Trophoblast cell (in vitro differentiated cells and primary cell): ENCODE data around the gene GARIN5A.
A peak's percentile ranks its signal among the peaks of the same experiment; 100 is the strongest.

Experiments
- DNase-seq, 2 donors: peaks; one replicate each; pipeline ENCODE4 v3.0.0-alpha.2; 2016
- H2AFZ ChIP-seq: 2 replicates; pipeline ENCODE4 v1.6.1; 2013; ENCODE audit warnings: low read length, moderate library complexity, mild to moderate bottlenecking; ENCODE audit not compliant: insufficient read depth, poor library complexity
- H2AK5ac ChIP-seq: 2 replicates; pipeline ENCODE4 v1.6.1; 2013; ENCODE audit warnings: mild to moderate bottlenecking, low read length
- H2BK120ac ChIP-seq: 2 replicates; pipeline ENCODE4 v1.6.1; 2013; ENCODE audit warnings: low read length, mild to moderate bottlenecking, moderate library complexity; ENCODE audit not compliant: insufficient read depth, poor library complexity
- H2BK12ac ChIP-seq: 2 replicates; pipeline ENCODE4 v1.6.1; 2013; ENCODE audit warnings: mild to moderate bottlenecking, low read length, moderate library complexity
- H2BK5ac ChIP-seq: 2 replicates; pipeline ENCODE4 v1.6.1; 2013; ENCODE audit warnings: low read length, low read depth, moderate library complexity, mild to moderate bottlenecking; ENCODE audit not compliant: poor library complexity
- H3K14ac ChIP-seq: 2 replicates; pipeline ENCODE4 v1.6.1; 2013; ENCODE audit warnings: mild to moderate bottlenecking, low read length
- H3K18ac ChIP-seq: 2 replicates; pipeline ENCODE4 v1.6.1; 2013; ENCODE audit warnings: mild to moderate bottlenecking, low read length
- H3K23ac ChIP-seq: 2 replicates; pipeline ENCODE4 v1.6.1; 2013; ENCODE audit warnings: low read length
- H3K27ac ChIP-seq: 2 replicates; pipeline ENCODE4 v1.5.1; 2013; ENCODE audit warnings: low read depth, mild to moderate bottlenecking, inconsistent platforms, low read length, moderate library complexity
- H3K27me3 ChIP-seq: 2 replicates; pipeline ENCODE4 v1.6.1; 2013; ENCODE audit warnings: inconsistent platforms, mild to moderate bottlenecking, low read length, moderate library complexity; ENCODE audit not compliant: insufficient read depth
- H3K36me3 ChIP-seq, 2 experiments: 1 replicate in 1 of 2; 2 replicates in 1 of 2; pipeline ENCODE4 v1.6.1; 2013; ENCODE audit warnings: low read length in 2 of 2, mild to moderate bottlenecking in 2 of 2, moderate library complexity in 1 of 2; ENCODE audit not compliant: insufficient read depth in 2 of 2, control insufficient read depth in 1 of 2
- H3K4ac ChIP-seq: 2 replicates; pipeline ENCODE4 v1.6.1; 2013; ENCODE audit warnings: low read depth, mild to moderate bottlenecking, low read length, moderate library complexity
- H3K4me1 ChIP-seq, 2 experiments: 1 replicate in 1 of 2; 2 replicates in 1 of 2; pipeline ENCODE4 v1.6.1; 2013; ENCODE audit warnings: low read length in 2 of 2, mild to moderate bottlenecking in 2 of 2, moderate library complexity in 1 of 2; ENCODE audit not compliant: insufficient read depth in 2 of 2, control insufficient read depth in 1 of 2
- H3K4me2 ChIP-seq: 2 replicates; pipeline ENCODE4 v1.6.1; 2013; ENCODE audit warnings: inconsistent platforms, mild to moderate bottlenecking, low read length, moderate library complexity
- H3K4me3 ChIP-seq: 2 replicates; pipeline ENCODE4 v1.5.1; 2013; ENCODE audit warnings: mild to moderate bottlenecking, low read depth, low read length, inconsistent platforms
- H3K79me1 ChIP-seq: one replicate; pipeline ENCODE4 v1.6.1; 2013; ENCODE audit warnings: low read length
- H3K79me2 ChIP-seq: 2 replicates; pipeline ENCODE4 v1.6.1; 2013; ENCODE audit warnings: low read length, mild to moderate bottlenecking; ENCODE audit not compliant: control insufficient read depth, insufficient read depth, poor library complexity
- H3K9ac ChIP-seq: 2 replicates; pipeline ENCODE4 v1.6.1; 2013; ENCODE audit warnings: mild to moderate bottlenecking, low read length
- H3K9me3 ChIP-seq: 2 replicates; pipeline ENCODE4 v1.6.1; 2013; ENCODE audit warnings: low read depth, mild to moderate bottlenecking, control low read depth, inconsistent platforms, low read length; ENCODE audit not compliant: insufficient read depth
- H4K12ac ChIP-seq: 2 replicates; pipeline ENCODE4 v1.6.1; 2013; ENCODE audit warnings: low read depth, mild to moderate bottlenecking, low read length, moderate library complexity
- H4K8ac ChIP-seq: 2 replicates; pipeline ENCODE4 v1.6.1; 2013; ENCODE audit warnings: low read depth, mild to moderate bottlenecking, low read length, moderate library complexity
- H4K91ac ChIP-seq: one replicate; pipeline ENCODE4 v1.6.1; 2013; ENCODE audit warnings: low read depth, mild to moderate bottlenecking, low read length, moderate library complexity
- WGBS: extraction: QIAGEN DNeasy Blood & Tissue Kit; methylation state at CpG from one replicate; pipeline ENCODE4 v1.1.7; 2013; ENCODE audit warnings: missing lambda C conversion rate; ENCODE audit not compliant: insufficient read length, insufficient coverage; ENCODE audit errors: extremely low coverage; 5-methylcytosine and 5-hydroxymethylcytosine counted together

The GARIN5A gene

DNA sequence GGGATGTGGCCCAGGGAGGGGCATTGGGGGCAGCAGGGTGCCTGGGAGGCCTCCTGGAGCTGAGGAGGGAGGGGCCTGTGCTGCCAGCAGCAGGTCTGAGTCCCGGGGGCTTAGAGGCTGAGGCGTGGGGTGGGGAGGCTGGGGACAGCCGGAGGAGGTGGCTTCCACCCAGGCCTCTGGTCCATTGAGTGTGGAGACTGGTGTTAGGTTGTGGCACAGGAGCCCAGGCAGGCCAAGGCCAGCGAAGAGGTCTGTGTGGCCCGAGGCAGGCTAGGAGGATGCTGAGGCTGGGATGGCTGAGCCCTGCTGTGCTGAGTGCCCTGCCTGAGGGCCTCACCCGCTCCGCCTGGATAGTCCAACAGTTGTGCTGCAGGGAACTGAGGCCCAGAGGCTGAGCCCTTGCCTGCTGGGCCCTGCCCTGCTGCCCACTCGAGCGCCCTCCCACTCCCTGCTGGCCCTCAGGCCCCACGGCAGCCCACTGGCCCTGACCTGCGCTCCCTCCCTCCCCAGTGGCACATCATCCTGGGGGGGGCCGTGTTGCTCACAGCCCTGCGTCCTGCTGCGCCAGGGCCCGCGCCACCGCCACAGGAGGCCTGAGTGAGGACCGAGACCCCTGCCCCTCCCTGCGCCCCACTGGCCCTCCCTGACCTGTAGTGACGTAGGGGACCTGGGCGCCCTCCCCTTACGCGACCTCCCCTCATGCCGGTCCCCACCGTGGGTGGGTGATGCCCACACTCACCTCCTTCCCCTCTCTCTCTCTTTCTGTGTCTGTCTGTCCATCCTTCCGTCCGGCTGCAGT is 4.9 kb upstream of the GARIN5A start:
- Histone ChIP-seq H3K79me1 (peaks cover under 1% of the 10 kb centered on the region), H3K79me2 (peaks cover 3% of the 10 kb centered on the region), H2AFZ (no peak overlapping the region), H3K4me3 (no peak overlapping the region), H4K91ac (no peak overlapping the region), H3K27me3 (no peaks in the 10 kb centered on the region), H2BK12ac (no peak overlapping the region), H3K4me2 (no peak overlapping the region), H2BK5ac (no peak overlapping the region), H3K9ac (no peak overlapping the region), H2AK5ac (no peak overlapping the region), H3K4me1 (peaks cover 3 to 8% of the 10 kb centered on the region in 2 experiments), H3K18ac (no peak overlapping the region), H3K23ac (no peak overlapping the region), H3K36me3 (peaks cover 49 to 56% of the 10 kb centered on the region in 2 experiments), H4K12ac (no peak overlapping the region), H3K9me3 (peaks cover 2% of the 10 kb centered on the region), H4K8ac (no peak overlapping the region), H2BK120ac (no peak overlapping the region), H3K4ac (no peak overlapping the region), H3K27ac (no peak overlapping the region), H3K14ac (no peak overlapping the region)
- no CpG with 5 or more reads among the region's 27 CpGs for WGBS
- no peak for DNase-seq

DNA sequence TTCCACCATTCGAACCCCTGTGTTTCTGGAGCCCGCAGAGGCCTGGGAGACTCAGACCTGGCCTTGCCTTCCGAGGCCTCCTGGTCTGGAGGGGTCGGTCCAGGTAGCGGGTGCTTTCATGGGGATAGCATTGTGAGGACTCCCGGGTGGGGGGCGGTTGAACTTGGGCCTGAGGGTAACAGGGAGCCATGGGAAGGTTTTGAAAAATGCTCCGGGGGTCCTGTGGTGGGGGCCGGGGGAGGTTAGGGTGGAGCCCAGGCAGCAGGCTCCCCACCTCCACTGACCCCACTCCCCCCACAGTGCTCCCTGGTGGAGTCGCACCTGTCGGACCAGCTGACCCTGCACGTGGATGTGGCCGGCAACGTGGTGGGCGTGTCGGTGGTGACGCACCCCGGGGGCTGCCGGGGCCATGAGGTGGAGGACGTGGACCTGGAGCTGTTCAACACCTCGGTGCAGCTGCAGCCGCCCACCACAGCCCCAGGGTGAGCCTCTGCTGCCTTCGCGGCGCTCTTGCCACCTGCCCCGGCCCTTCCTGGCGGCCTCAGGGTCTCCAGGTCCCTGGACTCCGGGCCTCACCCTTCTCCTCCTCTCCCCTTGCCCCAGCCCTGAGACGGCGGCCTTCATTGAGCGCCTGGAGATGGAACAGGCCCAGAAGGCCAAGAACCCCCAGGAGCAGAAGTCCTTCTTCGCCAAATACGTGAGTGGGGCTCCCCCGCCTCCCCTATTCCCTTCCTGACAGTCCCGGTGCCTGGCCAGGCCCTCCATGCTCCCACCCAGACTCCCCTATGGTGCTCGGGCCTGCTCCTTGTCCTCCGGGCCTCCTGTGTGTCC is 3.8 kb upstream of the GARIN5A start:
- peaks cover 49 to 53% of the 10 kb centered on the region in 2 experiments for H3K36me3 ChIP-seq

DNA sequence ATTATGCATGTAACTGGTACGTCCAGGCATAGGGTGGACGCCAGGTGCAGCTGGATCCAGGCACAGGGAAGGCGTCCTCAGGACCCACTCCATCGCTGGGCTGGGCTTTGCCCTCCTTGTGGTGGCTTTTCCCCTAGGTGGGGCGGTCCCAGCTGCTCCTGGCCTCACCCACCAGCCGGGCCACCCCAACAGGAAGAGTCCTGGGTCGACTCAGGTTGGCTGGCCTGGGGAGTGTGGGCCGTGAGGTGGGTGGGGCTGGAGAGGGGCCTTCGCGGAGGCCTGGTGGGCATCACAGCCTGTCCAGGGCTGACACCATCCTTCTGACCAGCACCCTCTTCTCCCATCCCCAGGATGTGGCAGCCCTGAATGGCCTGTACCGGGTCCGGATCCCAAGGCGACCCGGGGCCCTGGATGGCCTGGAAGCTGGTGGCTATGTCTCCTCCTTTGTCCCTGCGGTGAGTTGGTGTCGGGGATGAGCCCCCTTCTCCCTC is 3.2 kb upstream of the GARIN5A start:
- Histone ChIP-seq H3K79me1 (peaks cover 3% of the 10 kb centered on the region), H2BK120ac (no peak overlapping the region), H3K4me3 (no peak overlapping the region), H4K12ac (no peak overlapping the region), H3K4me1 (peaks cover 3 to 13% of the 10 kb centered on the region in 2 experiments), H2BK12ac (no peak overlapping the region), H2AK5ac (no peak overlapping the region), H3K36me3 (peaks cover 49 to 53% of the 10 kb centered on the region in 2 experiments), H3K4ac (no peak overlapping the region), H3K4me2 (no peak overlapping the region), H3K18ac (no peak overlapping the region), H3K27me3 (no peaks in the 10 kb centered on the region), H3K27ac (no peak overlapping the region), H3K9me3 (peaks cover 4% of the 10 kb centered on the region), H2BK5ac (no peak overlapping the region), H4K8ac (no peak overlapping the region), H3K79me2 (peaks cover 5% of the 10 kb centered on the region), H3K9ac (no peak overlapping the region), H4K91ac (no peak overlapping the region), H3K14ac (no peak overlapping the region), H2AFZ (no peak overlapping the region), H3K23ac (no peak overlapping the region)
- no peak for DNase-seq
- WGBS = no CpG with 5 or more reads among the region's 16 CpGs

More for the DNA sequence above, 3.8 kb upstream of the GARIN5A start:
- no CpG with 5 or more reads among the region's 37 CpGs for WGBS
- DNase-seq = no peak
- Histone ChIP-seq H3K79me2 (peaks cover 5% of the 10 kb centered on the region), H3K27me3 (no peaks in the 10 kb centered on the region), H3K9me3 (peaks cover 4% of the 10 kb centered on the region), H3K4me2 (no peak overlapping the region), H3K18ac (no peak overlapping the region), H3K4me1 (peaks cover 3 to 13% of the 10 kb centered on the region in 2 experiments), H4K12ac (no peak overlapping the region), H3K79me1 (peaks cover 3% of the 10 kb centered on the region), H4K8ac (no peak overlapping the region), H2BK5ac (no peak overlapping the region), H4K91ac (no peak overlapping the region), H3K9ac (no peak overlapping the region), H3K4me3 (no peak overlapping the region), H2AFZ (no peak overlapping the region), H3K23ac (no peak overlapping the region), H2BK12ac (no peak overlapping the region), H3K4ac (no peak overlapping the region), H2BK120ac (no peak overlapping the region), H3K27ac (no peak overlapping the region), H3K14ac (no peak overlapping the region), H2AK5ac (no peak overlapping the region)

DNA sequence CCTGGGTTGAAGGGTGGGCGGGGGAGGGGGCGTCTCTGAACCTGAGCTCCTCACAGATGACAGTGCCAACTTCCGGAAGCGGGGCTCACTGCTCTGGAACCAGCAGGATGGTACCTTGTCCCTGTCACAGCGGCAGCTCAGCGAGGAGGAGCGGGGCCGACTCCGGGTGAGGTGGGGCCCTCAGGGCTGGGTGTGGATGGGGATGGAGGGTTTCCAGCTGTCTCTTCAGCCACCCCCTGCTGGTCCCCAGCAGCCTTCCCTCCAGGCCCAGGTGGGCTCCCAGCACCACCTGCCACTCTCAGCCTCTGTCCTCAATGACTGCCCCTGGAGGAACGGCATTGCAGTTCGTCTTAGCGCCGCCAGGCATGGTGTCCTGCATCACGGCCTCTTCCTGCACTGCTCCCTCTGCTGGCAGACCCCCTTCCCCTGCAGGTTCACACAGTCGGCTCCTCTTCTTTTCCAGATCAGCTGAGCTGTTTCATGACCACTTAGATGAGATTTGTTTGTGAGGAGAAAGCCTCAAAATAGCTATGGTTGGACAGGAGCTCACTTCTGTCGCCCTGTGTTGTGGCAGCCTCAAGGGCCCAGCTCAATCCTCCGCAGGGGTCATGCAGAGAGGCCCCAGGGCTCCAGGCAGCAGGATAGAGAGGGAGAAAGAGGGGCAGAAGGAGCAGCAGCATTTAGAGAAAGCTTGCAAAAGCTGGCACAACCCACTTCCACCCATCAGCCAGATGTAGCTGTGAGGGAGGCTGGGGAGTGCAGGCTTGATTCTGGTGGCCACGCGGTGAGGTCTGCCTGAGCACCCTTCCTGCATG is 2.5 kb upstream of the GARIN5A start:
- peak; percentile 25 to 47 for DNase-seq

More for the DNA sequence above, 2.5 kb upstream of the GARIN5A start:
- peaks cover 5% of the 10 kb centered on the region for H3K79me2 ChIP-seq
- H3K27me3 ChIP-seq = no peaks in the 10 kb centered on the region
- H3K36me3 ChIP-seq = peaks cover 49 to 53% of the 10 kb centered on the region in 2 experiments
- no peak overlapping the region for H2BK12ac ChIP-seq
- H4K91ac ChIP-seq = no peak overlapping the region
- H3K18ac ChIP-seq = no peak overlapping the region
- no peak overlapping the region for H3K9ac ChIP-seq
- H2AFZ ChIP-seq = no peak overlapping the region
- H3K14ac ChIP-seq = no peak overlapping the region
- H3K27ac ChIP-seq = no peak overlapping the region
- no peak overlapping the region for H2AK5ac ChIP-seq
- no peak overlapping the region for H4K8ac ChIP-seq
- H4K12ac ChIP-seq = no peak overlapping the region
- no peak overlapping the region for H2BK5ac ChIP-seq
- H3K79me1 ChIP-seq = peaks cover 3% of the 10 kb centered on the region
- H3K9me3 ChIP-seq = peaks cover 4% of the 10 kb centered on the region
- H3K4me1 ChIP-seq = peaks cover 3 to 13% of the 10 kb centered on the region in 2 experiments
- H3K4me2 ChIP-seq = no peak overlapping the region
- no peak overlapping the region for H2BK120ac ChIP-seq
- no peak overlapping the region for H3K4me3 ChIP-seq
- no peak overlapping the region for H3K4ac ChIP-seq
- H3K23ac ChIP-seq = no peak overlapping the region
- no CpG with 5 or more reads among the region's 19 CpGs for WGBS
